ENCODE measurements around the gene FBH1. TPM values are rescaled to one million over a fixed set of nuclear protein-coding genes. Genes with fewer than 3 reads are reported as not detected.

FBH1 gene
- total and polyA plus RNA-seq, 10 of the 15 experiments (the other 5 are each of a cell fraction or from before 2014, with no cell fraction given): 6.1 to 67.6 (median 47.2) TPM

DNA sequence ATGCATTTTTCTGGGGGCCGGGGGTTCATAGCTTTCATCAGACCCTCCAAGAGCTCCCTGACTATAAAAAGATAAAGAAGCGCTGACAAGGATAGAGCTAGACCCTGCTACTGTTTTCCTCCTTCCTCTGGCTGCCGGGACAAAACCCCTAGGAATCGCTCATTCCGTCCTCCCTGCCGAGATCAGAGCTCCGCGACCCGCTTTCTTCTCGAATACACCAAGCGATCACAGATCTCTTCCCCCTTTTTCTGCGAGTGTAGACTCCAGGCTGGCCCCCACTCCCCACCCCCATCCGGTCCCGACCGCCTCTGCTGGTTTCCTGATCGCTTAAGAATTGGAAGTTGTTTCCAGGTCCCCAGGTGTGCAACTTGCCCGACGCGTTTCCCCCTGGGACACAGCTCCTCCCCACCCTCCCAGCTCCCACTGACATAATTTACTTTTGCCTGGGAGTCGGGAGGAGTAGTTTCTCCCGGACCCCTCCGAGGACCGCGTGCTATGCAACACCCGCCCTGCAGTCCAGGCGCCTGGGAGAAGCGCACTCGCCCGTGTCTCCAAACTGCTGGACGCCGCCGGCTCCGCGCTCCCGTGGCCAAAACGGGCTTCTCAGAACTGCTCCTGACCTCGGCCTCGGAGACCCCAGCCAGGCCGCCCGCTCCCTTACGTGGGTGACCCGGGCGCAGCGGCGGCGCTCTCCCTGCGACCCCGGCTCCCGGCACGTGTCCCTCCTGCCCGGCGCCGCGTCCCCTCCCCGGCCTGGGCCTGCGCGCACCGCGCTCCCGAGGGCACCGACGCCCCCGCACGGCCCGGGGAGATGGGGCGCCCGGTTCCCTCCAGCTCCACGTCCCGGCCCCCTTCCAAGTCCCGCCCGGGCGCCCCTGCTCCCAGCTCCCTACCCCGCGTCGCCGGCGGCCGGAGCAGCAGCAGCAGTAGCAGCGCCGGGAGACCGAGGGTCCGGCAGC, 86.7 kb downstream of the FBH1 start:
- in situ Hi-C loops (cut with MboI) (no loop called here), intact Hi-C loops (cut with micrococcal nuclease; ENCODE audit: unreplicated experiment) (loop anchor here (2.0 to 5.0 kb wide), 6 partner anchors 74 to 289 kb away; partner anchors contain the start of genes FBH1, GDI2 and RBM17)
- Histone ChIP-seq H3K4me2 (ENCODE audit: control insufficient read depth, insufficient read depth) (peak overlapping the region; percentile 46), H3K9me3 (replicated peaks; ENCODE audit: control insufficient read depth, insufficient read depth, low read length) (no peaks in the 10 kb centered on the region), H4K20me1 (ENCODE audit: control insufficient read depth, insufficient read depth) (no peaks in the 10 kb centered on the region), H3K36me3 (ENCODE audit: control insufficient read depth in 2 of 2, insufficient read depth in 2 of 2, low read length in 1 of 2) (no peaks in the 10 kb centered on the region), H3K9ac (ENCODE audit: control insufficient read depth, insufficient read depth, low read length) (peak overlapping the region; percentile 87), H3K4me3 (peak overlapping the region; percentile 95), H3K4me1 (ENCODE audit: control insufficient read depth, insufficient read depth, low read length) (peaks cover 12% of the 10 kb centered on the region), H2AFZ (ENCODE audit: control insufficient read depth, low read depth, low read length) (peak overlapping the region; percentile 92), H3K27ac (ENCODE audit: control insufficient read depth, insufficient read depth) (peak overlapping the region; percentile 88), H3K79me2 (ENCODE audit: control insufficient read depth, insufficient read depth, low read length) (peaks cover 50% of the 10 kb centered on the region), H3K27me3 (replicated peaks in 1 of 2; ENCODE audit: control insufficient read depth in 2 of 2, insufficient read depth in 2 of 2, low read length in 1 of 2) (no peaks in the 10 kb centered on the region)
- no TSS peak for BruUV-seq (replicated peaks)
- RAD21 ChIA-PET (ENCODE audit: unreplicated experiment): interaction anchor here (0.8 to 3.3 kb wide), 24 partner anchors 11 to 425 kb away, joined by 3 to 29 read pairs (median 4); partner anchors contain the start of genes ANKRD16, FBH1 and GDI2
- no peak for FAIRE-seq
- no peak for DNase-seq (ENCODE audit: low read depth, low spot score)
- POLR2A ChIA-PET: interaction anchor here (0.6 to 5.2 kb wide), 18 partner anchors 8 to 371 kb away, joined by 3 to 29 read pairs (median 4); partner anchors contain the start of genes ANKRD16 and FBH1
- SMC1A ChIA-PET (ENCODE audit: uncharacterized antibody, unreplicated experiment): interaction anchor here (0.6 to 3.2 kb wide), 26 partner anchors 11 to 1027 kb away, joined by 3 to 17 read pairs (median 4); partner anchors contain the start of genes ANKRD16 and FBH1
- peak; percentile 30 for ATAC-seq
- WGBS (ENCODE audit: insufficient coverage, insufficient replicate concordance, low lambda C conversion rate, missing lambda C conversion rate): under 1% methylated on average over 61 of the region's 82 CpGs
- CTCF ChIA-PET: interaction anchor here (0.6 to 4.5 kb wide), 18 partner anchors 9 to 290 kb away, joined by 3 to 25 read pairs (median 4); partner anchors contain the start of genes ANKRD16, FBH1 and PFKFB3
- TF ChIP-seq, protein P1, sequence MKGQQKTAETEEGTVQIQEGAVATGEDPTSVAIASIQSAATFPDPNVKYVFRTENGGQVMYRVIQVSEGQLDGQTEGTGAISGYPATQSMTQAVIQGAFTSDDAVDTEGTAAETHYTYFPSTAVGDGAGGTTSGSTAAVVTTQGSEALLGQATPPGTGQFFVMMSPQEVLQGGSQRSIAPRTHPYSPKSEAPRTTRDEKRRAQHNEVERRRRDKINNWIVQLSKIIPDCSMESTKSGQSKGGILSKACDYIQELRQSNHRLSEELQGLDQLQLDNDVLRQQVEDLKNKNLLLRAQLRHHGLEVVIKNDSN (IDR thresholded peaks at IDR 0.05; ENCODE audit: borderline replicate concordance, extremely low read length, insufficient read depth, low read depth, low read length): peak; percentile 26
- peak; percentile 26 to 42; a peak in 2 of 4 replicates for TF ChIP-seq IKZF2 (IDR thresholded peaks at IDR 0.05)
- TF ChIP-seq, protein P2, sequence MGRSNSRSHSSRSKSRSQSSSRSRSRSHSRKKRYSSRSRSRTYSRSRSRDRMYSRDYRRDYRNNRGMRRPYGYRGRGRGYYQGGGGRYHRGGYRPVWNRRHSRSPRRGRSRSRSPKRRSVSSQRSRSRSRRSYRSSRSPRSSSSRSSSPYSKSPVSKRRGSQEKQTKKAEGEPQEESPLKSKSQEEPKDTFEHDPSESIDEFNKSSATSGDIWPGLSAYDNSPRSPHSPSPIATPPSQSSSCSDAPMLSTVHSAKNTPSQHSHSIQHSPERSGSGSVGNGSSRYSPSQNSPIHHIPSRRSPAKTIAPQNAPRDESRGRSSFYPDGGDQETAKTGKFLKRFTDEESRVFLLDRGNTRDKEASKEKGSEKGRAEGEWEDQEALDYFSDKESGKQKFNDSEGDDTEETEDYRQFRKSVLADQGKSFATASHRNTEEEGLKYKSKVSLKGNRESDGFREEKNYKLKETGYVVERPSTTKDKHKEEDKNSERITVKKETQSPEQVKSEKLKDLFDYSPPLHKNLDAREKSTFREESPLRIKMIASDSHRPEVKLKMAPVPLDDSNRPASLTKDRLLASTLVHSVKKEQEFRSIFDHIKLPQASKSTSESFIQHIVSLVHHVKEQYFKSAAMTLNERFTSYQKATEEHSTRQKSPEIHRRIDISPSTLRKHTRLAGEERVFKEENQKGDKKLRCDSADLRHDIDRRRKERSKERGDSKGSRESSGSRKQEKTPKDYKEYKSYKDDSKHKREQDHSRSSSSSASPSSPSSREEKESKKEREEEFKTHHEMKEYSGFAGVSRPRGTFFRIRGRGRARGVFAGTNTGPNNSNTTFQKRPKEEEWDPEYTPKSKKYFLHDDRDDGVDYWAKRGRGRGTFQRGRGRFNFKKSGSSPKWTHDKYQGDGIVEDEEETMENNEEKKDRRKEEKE (IDR thresholded peaks at IDR 0.05): no peak
- peak; percentile 33; the same call in 1 of the 2 replicates for TF ChIP-seq NR2C1 (IDR thresholded peaks at IDR 0.05)
- peak; percentile 31; the same call in 1 of the 2 replicates for TF ChIP-seq BACH1 (IDR thresholded peaks at IDR 0.05; ENCODE audit: borderline replicate concordance)
- TF ChIP-seq, protein P3, sequence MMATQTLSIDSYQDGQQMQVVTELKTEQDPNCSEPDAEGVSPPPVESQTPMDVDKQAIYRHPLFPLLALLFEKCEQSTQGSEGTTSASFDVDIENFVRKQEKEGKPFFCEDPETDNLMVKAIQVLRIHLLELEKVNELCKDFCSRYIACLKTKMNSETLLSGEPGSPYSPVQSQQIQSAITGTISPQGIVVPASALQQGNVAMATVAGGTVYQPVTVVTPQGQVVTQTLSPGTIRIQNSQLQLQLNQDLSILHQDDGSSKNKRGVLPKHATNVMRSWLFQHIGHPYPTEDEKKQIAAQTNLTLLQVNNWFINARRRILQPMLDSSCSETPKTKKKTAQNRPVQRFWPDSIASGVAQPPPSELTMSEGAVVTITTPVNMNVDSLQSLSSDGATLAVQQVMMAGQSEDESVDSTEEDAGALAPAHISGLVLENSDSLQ (IDR thresholded peaks at IDR 0.05): no peak
- 0 out of 2 replicates have a peak, but pooled peaks have one; percentile 9 for TF ChIP-seq PAX5 (IDR thresholded peaks at IDR 0.05; ENCODE audit: borderline replicate concordance, low read depth, low read length)
- peak; percentile 60 for TF ChIP-seq MYC (IDR thresholded peaks at IDR 0.05; ENCODE audit: insufficient read depth, insufficient read length, insufficient replicate concordance, low read length, severe bottlenecking)
- TF ChIP-seq SREBF1 (IDR thresholded peaks at IDR 0.05; ENCODE audit: low read length): no peak
- TF ChIP-seq, protein P4, sequence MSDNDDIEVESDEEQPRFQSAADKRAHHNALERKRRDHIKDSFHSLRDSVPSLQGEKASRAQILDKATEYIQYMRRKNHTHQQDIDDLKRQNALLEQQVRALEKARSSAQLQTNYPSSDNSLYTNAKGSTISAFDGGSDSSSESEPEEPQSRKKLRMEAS (IDR thresholded peaks at IDR 0.05; ENCODE audit: low read depth, low read length): no peak
- no peak for TF ChIP-seq SIX5 (IDR thresholded peaks at IDR 0.05; ENCODE audit: low read depth, low read length, severe bottlenecking)
- TF ChIP-seq RB1 (IDR thresholded peaks at IDR 0.05; ENCODE audit: borderline replicate concordance): 0 out of 2 replicates have a peak, but pooled peaks have one; percentile 44
- TF ChIP-seq, protein P5, sequence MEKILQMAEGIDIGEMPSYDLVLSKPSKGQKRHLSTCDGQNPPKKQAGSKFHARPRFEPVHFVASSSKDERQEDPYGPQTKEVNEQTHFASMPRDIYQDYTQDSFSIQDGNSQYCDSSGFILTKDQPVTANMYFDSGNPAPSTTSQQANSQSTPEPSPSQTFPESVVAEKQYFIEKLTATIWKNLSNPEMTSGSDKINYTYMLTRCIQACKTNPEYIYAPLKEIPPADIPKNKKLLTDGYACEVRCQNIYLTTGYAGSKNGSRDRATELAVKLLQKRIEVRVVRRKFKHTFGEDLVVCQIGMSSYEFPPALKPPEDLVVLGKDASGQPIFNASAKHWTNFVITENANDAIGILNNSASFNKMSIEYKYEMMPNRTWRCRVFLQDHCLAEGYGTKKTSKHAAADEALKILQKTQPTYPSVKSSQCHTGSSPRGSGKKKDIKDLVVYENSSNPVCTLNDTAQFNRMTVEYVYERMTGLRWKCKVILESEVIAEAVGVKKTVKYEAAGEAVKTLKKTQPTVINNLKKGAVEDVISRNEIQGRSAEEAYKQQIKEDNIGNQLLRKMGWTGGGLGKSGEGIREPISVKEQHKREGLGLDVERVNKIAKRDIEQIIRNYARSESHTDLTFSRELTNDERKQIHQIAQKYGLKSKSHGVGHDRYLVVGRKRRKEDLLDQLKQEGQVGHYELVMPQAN (conservative IDR thresholded peaks at IDR 0.05): 0 out of 2 replicates have a peak, but pooled peaks have one; percentile 39

Measured in GM12878 (cell line).